H9 (cell line): Measurements from ENCODE around the gene NDUFA3. TPM values are rescaled to one million over a fixed set of nuclear protein-coding genes. Genes with fewer than 3 reads are reported as not detected.

ENCODE experiments used
- DNase-seq: peaks from one replicate; pipeline ENCODE4 v3.0.0-alpha.2; 2017
- H2AFZ ChIP-seq: one replicate; pipeline ENCODE4 v1.6.1; 2013; ENCODE audit warnings: mild to moderate bottlenecking, low read length, control low read depth, moderate library complexity
- H2AK5ac ChIP-seq: 2 replicates; pipeline ENCODE4 v1.6.1; 2013; ENCODE audit warnings: low read length, control low read depth, mixed read lengths; ENCODE audit not compliant: insufficient read length
- H2BK120ac ChIP-seq: one replicate; pipeline ENCODE4 v1.6.1; 2013; ENCODE audit warnings: low read depth, mild to moderate bottlenecking, low read length, control low read depth, inconsistent platforms; ENCODE audit not compliant: poor library complexity, severe bottlenecking
- H2BK12ac ChIP-seq: 2 replicates; pipeline ENCODE4 v1.6.1; 2013; ENCODE audit warnings: low read length, control low read depth, mixed read lengths, low read depth; ENCODE audit not compliant: insufficient read length
- H2BK15ac ChIP-seq: 2 replicates; pipeline ENCODE4 v1.6.1; 2013; ENCODE audit warnings: low read depth, low read length, control low read depth
- H2BK20ac ChIP-seq: one replicate; pipeline ENCODE4 v1.6.1; 2013; ENCODE audit warnings: low read depth, mild to moderate bottlenecking, low read length, control low read depth, inconsistent platforms; ENCODE audit not compliant: poor library complexity, severe bottlenecking
- H2BK5ac ChIP-seq: 2 replicates; pipeline ENCODE4 v1.6.1; 2013; ENCODE audit warnings: low read length, control low read depth, mixed read lengths; ENCODE audit not compliant: insufficient read length
- H3K14ac ChIP-seq: 2 replicates; pipeline ENCODE4 v1.6.1; 2013; ENCODE audit warnings: low read length, control low read depth; ENCODE audit not compliant: insufficient read depth
- H3K18ac ChIP-seq: 2 replicates; pipeline ENCODE4 v1.6.1; 2013; ENCODE audit warnings: low read depth, mild to moderate bottlenecking, mixed read lengths, low read length, control low read depth; ENCODE audit not compliant: insufficient read length
- H3K23ac ChIP-seq: 2 replicates; pipeline ENCODE4 v1.6.1; 2013; ENCODE audit warnings: low read length, control low read depth, mixed read lengths, low read depth; ENCODE audit not compliant: insufficient read length
- H3K23me2 ChIP-seq: 2 replicates; pipeline ENCODE4 v1.6.1; 2013; ENCODE audit warnings: low read depth, mild to moderate bottlenecking, mixed read lengths, low read length, control low read depth; ENCODE audit not compliant: insufficient read length, poor library complexity, severe bottlenecking
- H3K27ac ChIP-seq: 2 replicates; pipeline ENCODE4 v1.5.1; 2013; ENCODE audit warnings: low read length, control low read depth, mixed read lengths, low read depth; ENCODE audit not compliant: insufficient read length
- H3K27me3 ChIP-seq: 2 replicates; pipeline ENCODE4 v1.6.1; 2013; ENCODE audit warnings: low read length, control low read depth, inconsistent platforms; ENCODE audit not compliant: insufficient read depth
- H3K4ac ChIP-seq: 2 replicates; pipeline ENCODE4 v1.6.1; 2013; ENCODE audit warnings: low read depth, mild to moderate bottlenecking, control low read depth, inconsistent platforms, low read length, moderate library complexity
- H3K4me1 ChIP-seq: 2 replicates; pipeline ENCODE4 v1.6.1; 2013; ENCODE audit warnings: low read length, control low read depth, inconsistent platforms; ENCODE audit not compliant: insufficient read depth
- H3K4me2 ChIP-seq: 2 replicates; pipeline ENCODE4 v1.6.1; 2013; ENCODE audit warnings: low read length, control low read depth, mixed read lengths; ENCODE audit not compliant: insufficient read length, insufficient read depth
- H3K56ac ChIP-seq: 2 replicates; pipeline ENCODE4 v1.6.1; 2013; ENCODE audit warnings: low read depth, mild to moderate bottlenecking, mixed read lengths, low read length, control low read depth; ENCODE audit not compliant: insufficient read length
- H3K79me1 ChIP-seq: 2 replicates; pipeline ENCODE4 v1.6.1; 2013; ENCODE audit warnings: low read depth, mild to moderate bottlenecking, moderate library complexity, low read length, control low read depth, inconsistent platforms; ENCODE audit not compliant: insufficient read depth, poor library complexity, severe bottlenecking
- H3K79me2 ChIP-seq: 2 replicates; pipeline ENCODE4 v1.6.1; 2013; ENCODE audit warnings: low read length, control low read depth, inconsistent platforms; ENCODE audit not compliant: insufficient read depth
- H3K9ac ChIP-seq: 2 replicates; pipeline ENCODE4 v1.6.1; 2013; ENCODE audit warnings: low read length, control low read depth, mixed read lengths; ENCODE audit not compliant: insufficient read length; ENCODE audit errors: extremely low read depth
- H3K9me3 ChIP-seq: one replicate; pipeline ENCODE4 v1.6.1; 2013; ENCODE audit warnings: low read depth, low read length, inconsistent platforms; ENCODE audit not compliant: control insufficient read depth
- H3T11ph ChIP-seq: one replicate; pipeline ENCODE4 v1.6.1; 2013; ENCODE audit warnings: mild to moderate bottlenecking, low read length, control low read depth, inconsistent platforms
- H4K20me1 ChIP-seq: one replicate; pipeline ENCODE4 v1.6.1; 2013; ENCODE audit not compliant: control insufficient read depth, insufficient read length, insufficient read depth
- H4K5ac ChIP-seq: 2 replicates; pipeline ENCODE4 v1.6.1; 2013; ENCODE audit warnings: low read depth, mild to moderate bottlenecking, mixed read lengths, low read length, control low read depth; ENCODE audit not compliant: insufficient read length
- H4K8ac ChIP-seq: replicated peaks from 2 replicates; pipeline ENCODE4 v1.6.1; 2013; ENCODE audit warnings: low read length, control low read depth, mixed read lengths, low read depth; ENCODE audit not compliant: insufficient read length
- H4K91ac ChIP-seq: 2 replicates; pipeline ENCODE4 v1.6.1; 2013; ENCODE audit warnings: low read depth, mild to moderate bottlenecking, moderate library complexity, mixed read lengths, low read length, control low read depth; ENCODE audit not compliant: insufficient read length
- H3K27ac Mint-ChIP-seq, 3 experiments: 2 replicates in 2 of 3; 3 replicates in 1 of 3; pipeline ENCODE4 v1.8.0; 2020 to 2021; ENCODE audit warnings: mixed read lengths in 3 of 3, mild to moderate bottlenecking in 1 of 3, moderate library complexity in 1 of 3
- H3K27me3 Mint-ChIP-seq: 2 replicates; pipeline ENCODE4 v1.8.0; 2021; ENCODE audit warnings: low read depth, mild to moderate bottlenecking, moderate library complexity, mixed read lengths
- H3K36me3 Mint-ChIP-seq, 3 experiments: 2 replicates in 2 of 3; 3 replicates in 1 of 3; pipeline ENCODE4 v1.8.0; 2020 to 2021; ENCODE audit warnings: low read depth in 3 of 3, mixed read lengths in 3 of 3; ENCODE audit not compliant: insufficient read depth in 1 of 3
- H3K4me1 Mint-ChIP-seq, 2 experiments: 2 replicates each; pipeline ENCODE4 v1.8.0; 2020; ENCODE audit warnings: mixed read lengths in 2 of 2
- H3K4me3 Mint-ChIP-seq, 2 experiments: 2 replicates in 1 of 2; 3 replicates in 1 of 2; pipeline ENCODE4 v1.8.0; 2020 to 2021; ENCODE audit warnings: mild to moderate bottlenecking in 2 of 2, mixed read lengths in 2 of 2, moderate library complexity in 1 of 2
- H3K9me3 Mint-ChIP-seq, 2 experiments: 2 replicates in 1 of 2; 3 replicates in 1 of 2; pipeline ENCODE4 v1.8.0; 2020; ENCODE audit warnings: mild to moderate bottlenecking in 2 of 2, mixed read lengths in 2 of 2, moderate library complexity in 1 of 2
- WGBS: extraction: QIAGEN DNeasy Blood & Tissue Kit; methylation state at CpG from one replicate; pipeline ENCODE4 v1.1.7; 2013; ENCODE audit warnings: missing lambda C conversion rate, low lambda C conversion rate, mixed read lengths; ENCODE audit not compliant: insufficient read length; ENCODE audit errors: extremely low coverage; 5-methylcytosine and 5-hydroxymethylcytosine counted together
- long read RNA-seq: library from polyadenylated mRNA; unstranded; transcript quantifications from one replicate; pipeline ENCODE4 v2.0.0, GENCODE V29; 2020
- total RNA-seq: library from RNA; stranded (reverse); gene quantifications from 2 replicates; pipeline ENCODE4 v1.2.1, GENCODE V29; 2021
- TF ChIP-seq, protein P1 (sequence below): fragments of 200-600 bp; sonication (generic); conservative IDR thresholded peaks from 3 replicates; pipeline ENCODE4 v1.8.0; 2021; ENCODE audit warnings: antibody characterized with exemption, mild to moderate bottlenecking

The NDUFA3 gene
- total RNA-seq = 174 and 188 TPM in 2 replicates
- long read RNA-seq, transcript NDUFA3-214 (4 exons, 963 nt) = major isoform, 39 of 55 reads
- long read RNA-seq, partial matches to known transcripts = 2 of 55 reads
- long read RNA-seq, other reads (novel, unspliced or antisense) = 9 of 55 reads

DNA sequence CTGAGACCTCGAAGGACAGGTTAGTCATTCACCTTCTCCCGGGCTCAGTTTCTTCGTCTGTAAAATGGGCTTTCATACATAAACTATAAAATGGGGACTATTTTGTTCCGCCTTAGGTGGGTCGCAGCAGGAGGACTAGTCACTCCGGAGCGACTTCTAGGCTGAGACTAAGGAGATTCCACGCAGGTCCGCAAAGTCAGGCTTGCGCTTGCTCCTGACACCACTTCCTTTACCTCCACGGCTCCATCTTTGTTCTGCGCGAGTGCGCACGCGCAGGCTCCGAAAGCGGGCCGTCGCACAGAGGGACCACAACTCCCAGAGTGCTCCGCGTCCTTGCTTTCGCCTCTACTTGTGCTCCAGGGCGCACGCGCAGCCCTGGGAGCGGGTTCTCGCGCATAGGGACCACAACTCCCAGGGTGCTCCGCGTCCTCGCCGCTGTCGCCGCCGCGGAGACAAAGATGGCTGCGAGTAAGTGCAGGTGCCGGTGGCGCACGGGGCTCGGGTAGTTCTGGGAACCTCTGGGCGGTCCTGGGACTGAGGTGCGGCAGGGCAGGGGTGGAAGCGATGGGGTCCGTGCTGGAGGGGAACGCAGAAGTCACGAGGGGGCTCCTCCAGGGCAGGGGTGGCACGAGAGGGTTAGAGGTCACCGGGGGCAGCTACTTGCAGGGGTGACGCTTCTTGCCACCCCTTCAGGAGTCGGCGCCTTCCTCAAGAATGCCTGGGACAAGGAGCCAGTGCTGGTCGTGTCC is at the start of gene NDUFA3:
TSS of gene NDUFA3 (plus strand) at position 435 of the 749 bp plus-strand sequence. CDS start at position 459, 24 bp downstream.
- Histone ChIP-seq H3K79me2 (peaks cover 1% of the 10 kb centered on the region; the same call in 1 of the 2 replicates), H3K56ac (no peak within 1 kb of the TSS), H2BK15ac (no peak within 1 kb of the TSS), H4K8ac (no peak within 1 kb of the TSS), H4K5ac (no peak within 1 kb of the TSS), H3K23me2 (peaks cover 5% of the 10 kb centered on the region), H3K18ac (peak within 1 kb of the TSS; percentile 58), H3K4me2 (peak within 1 kb of the TSS; percentile 89), H3K9ac (peak within 1 kb of the TSS; percentile 78), H3K9me3 (no peaks in the 10 kb centered on the region), H4K20me1 (no peaks in the 10 kb centered on the region), H2AFZ (no peak within 1 kb of the TSS), H2BK5ac (no peak within 1 kb of the TSS), H3K27ac (no peak within 1 kb of the TSS), H3K23ac (no peak within 1 kb of the TSS), H2AK5ac (no peak within 1 kb of the TSS), H3K14ac (peak within 1 kb of the TSS; percentile 41), H2BK12ac (no peak within 1 kb of the TSS), H2BK120ac (no peak within 1 kb of the TSS), H3K27me3 (no peaks in the 10 kb centered on the region), H4K91ac (no peak within 1 kb of the TSS), H2BK20ac (no peak within 1 kb of the TSS), H3K79me1 (peaks cover 4% of the 10 kb centered on the region), H3T11ph (no peak within 1 kb of the TSS), H3K4ac (no peak within 1 kb of the TSS), H3K4me1 (no peaks in the 10 kb centered on the region)
- peak within 1 kb of the TSS; percentile 99 to 100 for H3K4me3 Mint-ChIP-seq
- DNase-seq = peak; percentile 99
- H3K4me1 Mint-ChIP-seq = peaks cover 6 to 10% of the 10 kb centered on the region in 2 experiments
- H3K9me3 Mint-ChIP-seq = no peaks in the 10 kb centered on the region; a peak in 1 of 5 replicates
- H3K27me3 Mint-ChIP-seq = no peaks in the 10 kb centered on the region; the same call in 1 of the 2 replicates
- WGBS = no CpG with 5 or more reads among the region's 54 CpGs
- H3K36me3 Mint-ChIP-seq = peaks cover 24 to 28% (median 28%) of the 10 kb centered on the region in 3 experiments
- TF ChIP-seq, protein P1, sequence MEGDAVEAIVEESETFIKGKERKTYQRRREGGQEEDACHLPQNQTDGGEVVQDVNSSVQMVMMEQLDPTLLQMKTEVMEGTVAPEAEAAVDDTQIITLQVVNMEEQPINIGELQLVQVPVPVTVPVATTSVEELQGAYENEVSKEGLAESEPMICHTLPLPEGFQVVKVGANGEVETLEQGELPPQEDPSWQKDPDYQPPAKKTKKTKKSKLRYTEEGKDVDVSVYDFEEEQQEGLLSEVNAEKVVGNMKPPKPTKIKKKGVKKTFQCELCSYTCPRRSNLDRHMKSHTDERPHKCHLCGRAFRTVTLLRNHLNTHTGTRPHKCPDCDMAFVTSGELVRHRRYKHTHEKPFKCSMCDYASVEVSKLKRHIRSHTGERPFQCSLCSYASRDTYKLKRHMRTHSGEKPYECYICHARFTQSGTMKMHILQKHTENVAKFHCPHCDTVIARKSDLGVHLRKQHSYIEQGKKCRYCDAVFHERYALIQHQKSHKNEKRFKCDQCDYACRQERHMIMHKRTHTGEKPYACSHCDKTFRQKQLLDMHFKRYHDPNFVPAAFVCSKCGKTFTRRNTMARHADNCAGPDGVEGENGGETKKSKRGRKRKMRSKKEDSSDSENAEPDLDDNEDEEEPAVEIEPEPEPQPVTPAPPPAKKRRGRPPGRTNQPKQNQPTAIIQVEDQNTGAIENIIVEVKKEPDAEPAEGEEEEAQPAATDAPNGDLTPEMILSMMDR = no peak
- peak within 1 kb of the TSS; percentile 93 to 99 (median 99) for H3K27ac Mint-ChIP-seq
